Endothelial cell of umbilical vein (primary cell): Measurements from ENCODE around the gene CECR2. TPM values are rescaled to one million over a fixed set of nuclear protein-coding genes. Genes with fewer than 3 reads are reported as not detected.

ENCODE experiments used
- BruUV-seq: library from RNA; stranded (reverse); fragments of 400-500 nt; replicated peaks from 2 replicates; lab custom pipeline; 2021; lab: Mats Ljungman, UMichigan
- CTCF ChIA-PET: fragments of 300-600, 350-600 bp; sonication (Branson Sonifier 250); formaldehyde crosslinking; loops from one replicate; lab custom pipeline; 2021; ENCODE audit warnings: antibody characterized with exemption, inconsistent platforms; lab: Charles Lee
- POLR2A ChIA-PET: fragments of 300-600, 350-600 bp; sonication (Branson Sonifier 250); formaldehyde crosslinking; loops from one replicate; lab custom pipeline; 2021; ENCODE audit warnings: antibody characterized with exemption, inconsistent platforms; lab: Charles Lee
- DNase-seq: peaks from one replicate; pipeline ENCODE4 v3.0.0-alpha.2; 2011; ENCODE audit warnings: low read depth, low spot score
- FAIRE-seq: peaks from 2 replicates; lab custom pipeline; 2011; peaks lifted over from hg19 to GRCh38; lab: Jason Lieb, UNC
- H2AFZ ChIP-seq: 2 replicates; pipeline ENCODE4 v1.6.0; 2012; ENCODE audit warnings: low read depth, low read length, control low read depth, inconsistent platforms
- H3K27ac ChIP-seq: 2 replicates; pipeline ENCODE4 v1.5.1; 2011; ENCODE audit warnings: low read depth, mild to moderate bottlenecking, control low read depth, low read length, moderate library complexity; ENCODE audit not compliant: insufficient read depth
- H3K27me3 ChIP-seq, 2 experiments: 2 replicates each; pipeline versions ENCODE4 v1.6.0 to v1.6.1; 2011; ENCODE audit warnings: low read length in 2 of 2, mixed read lengths in 1 of 2; ENCODE audit not compliant: control insufficient read depth in 2 of 2, insufficient read depth in 2 of 2
- H3K36me3 ChIP-seq, 2 experiments: 2 replicates in 1 of 2; 3 replicates in 1 of 2; pipeline ENCODE4 v1.5.1; 2011; ENCODE audit warnings: low read length in 2 of 2, mild to moderate bottlenecking in 1 of 2, moderate library complexity in 1 of 2; ENCODE audit not compliant: control insufficient read depth in 2 of 2, insufficient read depth in 2 of 2; ENCODE audit errors: extremely low read depth in 1 of 2
- H3K4me1 ChIP-seq: 3 replicates; pipeline ENCODE4 v1.5.1; 2011; ENCODE audit warnings: mild to moderate bottlenecking, low read length; ENCODE audit not compliant: control insufficient read depth, insufficient read depth; ENCODE audit errors: extremely low read depth
- H3K4me2 ChIP-seq: 2 replicates; pipeline ENCODE4 v1.6.1; 2011; ENCODE audit warnings: low read length, control low read depth, mixed read lengths; ENCODE audit not compliant: insufficient read depth
- H3K4me3 ChIP-seq, 3 experiments: fragments of 200-600 bp in 1 of 3; sonication (generic), shearing (Covaris generic) in 1 of 3; replicated peaks in 1 of 3; 2 replicates each; pipeline ENCODE4 v1.5.1; 2011 to 2016; ENCODE audit warnings: control low read depth in 3 of 3, low read length in 3 of 3, mild to moderate bottlenecking in 2 of 3, inconsistent platforms in 1 of 3, low read depth in 1 of 3, moderate library complexity in 1 of 3; ENCODE audit not compliant: insufficient read depth in 1 of 3
- H3K79me2 ChIP-seq: 2 replicates; pipeline ENCODE4 v1.6.0; 2012; ENCODE audit warnings: low read length, inconsistent platforms; ENCODE audit not compliant: control insufficient read depth, insufficient read depth
- H3K9ac ChIP-seq: replicated peaks from 2 replicates; pipeline ENCODE3; 2011; ENCODE audit warnings: low read length, control low read depth; ENCODE audit not compliant: insufficient read depth; ENCODE audit errors: extremely low read depth
- H3K9me1 ChIP-seq: replicated peaks from 3 replicates; pipeline ENCODE4 v1.6.0; 2011; ENCODE audit warnings: mild to moderate bottlenecking, low read length; ENCODE audit not compliant: control insufficient read depth, insufficient read depth; ENCODE audit errors: extremely low read depth
- H3K9me3 ChIP-seq: replicated peaks from 2 replicates; pipeline ENCODE4 v1.5.1; 2012; ENCODE audit warnings: low read length, inconsistent platforms; ENCODE audit not compliant: control insufficient read depth, insufficient read depth
- H4K20me1 ChIP-seq: replicated peaks from 2 replicates; pipeline ENCODE3; 2011; ENCODE audit warnings: mild to moderate bottlenecking, low read length; ENCODE audit not compliant: control insufficient read depth, insufficient read depth; ENCODE audit errors: extremely low read depth
- CTCF ChIP-seq, 2 donors: IDR thresholded peaks; 1 replicate in 1 of 2; 2 replicates in 1 of 2; pipeline ENCODE4 v1.5.1; 2011; ENCODE audit warnings: low read length in 2 of 2, mild to moderate bottlenecking in 2 of 2, moderate library complexity in 2 of 2, control low read depth in 1 of 2, inconsistent platforms in 1 of 2, low read depth in 1 of 2; ENCODE audit not compliant: insufficient read depth in 1 of 2; ENCODE audit errors: extremely low read depth in 1 of 2
- EZH2 ChIP-seq: IDR thresholded peaks from 2 replicates; pipeline ENCODE4 v1.6.1; 2012; ENCODE audit warnings: borderline replicate concordance, low read depth, mild to moderate bottlenecking, moderate library complexity, low read length, inconsistent platforms; ENCODE audit not compliant: severe bottlenecking
- FOS ChIP-seq: IDR thresholded peaks from 2 replicates; pipeline ENCODE4 v1.6.1; 2011; ENCODE audit warnings: mild to moderate bottlenecking, low read length, moderate library complexity, borderline replicate concordance; ENCODE audit not compliant: insufficient read depth
- GATA2 ChIP-seq: IDR thresholded peaks from 2 replicates; pipeline ENCODE4 v1.7.0; 2011; ENCODE audit warnings: low read depth, mild to moderate bottlenecking, moderate library complexity, mixed read lengths, low read length; ENCODE audit not compliant: insufficient read length, insufficient read depth
- JUN ChIP-seq: IDR thresholded peaks from 2 replicates; pipeline ENCODE4 v1.6.1; 2011; ENCODE audit warnings: borderline replicate concordance, low read depth; ENCODE audit not compliant: insufficient read length, insufficient read depth
- MAX ChIP-seq: IDR thresholded peaks from 2 replicates; pipeline ENCODE4 v1.6.1; 2011; ENCODE audit not compliant: insufficient read depth, insufficient read length
- MYC ChIP-seq: IDR thresholded peaks from one replicate; pipeline ENCODE4 v1.6.1; 2011; ENCODE audit warnings: mild to moderate bottlenecking, low read depth, low read length
- POLR2A ChIP-seq: IDR thresholded peaks from 2 replicates; pipeline ENCODE4 v1.6.1; 2012; ENCODE audit warnings: low read depth, mild to moderate bottlenecking, control low read depth, low read length
- POLR2AphosphoS5 ChIP-seq: IDR thresholded peaks from 2 replicates; pipeline ENCODE4 v1.6.1; 2012; ENCODE audit warnings: low read depth, mild to moderate bottlenecking, control low read depth, low read length, moderate library complexity; ENCODE audit not compliant: insufficient read depth
- dilution Hi-C: fragments of 300-500 bp; cut with MboI; formaldehyde crosslinking; loops from one replicate; pipeline ENCODE4 v1.15.0; 2019; ENCODE audit warnings: low sequenced_read_pairs; ENCODE audit not compliant: extremely low pct_ligation_motif_present
- intact Hi-C: fragments of 100-400 bp; cut with micrococcal nuclease; formaldehyde crosslinking; loops from one replicate; pipeline ENCODE4 v1.10.0; 2022
- polyA plus RNA-seq, 4 experiments: library from polyadenylated mRNA; depleted of rRNA in 3 of 4; stranded (reverse) in 3 of 4; unstranded in 1 of 4; fragments of >200 nt; gene quantifications; 2 replicates each; pipeline versions ENCODE4 v1.2.1 to v1.2.3, GENCODE V29; 2011 to 2012; ENCODE audit warnings: missing spikeins in 1 of 4
- total RNA-seq: library from RNA; stranded (reverse); gene quantifications from 2 replicates; pipeline ENCODE4 v1.2.3, GENCODE V29; 2021

Gene CECR2
- total and polyA plus RNA-seq, 2 donors (not counting 3 experiments of a cell fraction or from before 2014, with no cell fraction given): 0.01 TPM; not detected in 1

GRCh38 chr22:17379944-17380343 is 10.7 kb downstream of the CECR2 start:
- dilution Hi-C loops (no loop called here), intact Hi-C loops (no loop called here)
- POLR2A ChIA-PET: no interaction called here
- Histone ChIP-seq H3K36me3 (no peaks in the 10 kb centered on the region), H3K9me1 (no peaks in the 10 kb centered on the region), H3K4me1 (no peaks in the 10 kb centered on the region), H2AFZ (no peak overlapping the region), H3K79me2 (no peaks in the 10 kb centered on the region), H4K20me1 (no peaks in the 10 kb centered on the region), H3K9me3 (no peaks in the 10 kb centered on the region), H3K4me2 (no peak overlapping the region), H3K9ac (no peak overlapping the region), H3K27ac (no peak overlapping the region), H3K4me3 (no peak overlapping the region), H3K27me3 (peaks cover 1 to 4% of the 10 kb centered on the region in 2 experiments)
- FAIRE-seq (no peak), DNase-seq (no peak)
- TF ChIP-seq MYC: no peak
- TF ChIP-seq CTCF (IDR thresholded peaks at IDR 0.05; ENCODE audit: extremely low read depth in 1 of 2, insufficient read depth in 1 of 2, low read depth in 1 of 2, low read length in 2 of 2): no peak
- TF ChIP-seq JUN: no peak
- no peak for TF ChIP-seq POLR2AphosphoS5
- TF ChIP-seq GATA2: no peak
- TF ChIP-seq FOS: no peak
- no peak for TF ChIP-seq POLR2A
- TF ChIP-seq MAX: no peak
- no peak for TF ChIP-seq EZH2
- CTCF ChIA-PET: no interaction called here
- BruUV-seq: no TSS peak
